GM19351 (cell line): ENCODE results near the gene MACROD1.

Source experiments
- ATAC-seq: cut with Tn5 transposase; IDR thresholded peaks from one replicate; pipeline ENCODE4 v1.9.1; 2021; ENCODE audit warnings: mild to moderate bottlenecking, moderate library complexity; ENCODE audit not compliant: unreplicated experiment

The MACROD1 gene

GRCh38 chr11:64038500-64038899, 127.4 kb downstream of the MACROD1 start:
- no peak for ATAC-seq

DNA sequence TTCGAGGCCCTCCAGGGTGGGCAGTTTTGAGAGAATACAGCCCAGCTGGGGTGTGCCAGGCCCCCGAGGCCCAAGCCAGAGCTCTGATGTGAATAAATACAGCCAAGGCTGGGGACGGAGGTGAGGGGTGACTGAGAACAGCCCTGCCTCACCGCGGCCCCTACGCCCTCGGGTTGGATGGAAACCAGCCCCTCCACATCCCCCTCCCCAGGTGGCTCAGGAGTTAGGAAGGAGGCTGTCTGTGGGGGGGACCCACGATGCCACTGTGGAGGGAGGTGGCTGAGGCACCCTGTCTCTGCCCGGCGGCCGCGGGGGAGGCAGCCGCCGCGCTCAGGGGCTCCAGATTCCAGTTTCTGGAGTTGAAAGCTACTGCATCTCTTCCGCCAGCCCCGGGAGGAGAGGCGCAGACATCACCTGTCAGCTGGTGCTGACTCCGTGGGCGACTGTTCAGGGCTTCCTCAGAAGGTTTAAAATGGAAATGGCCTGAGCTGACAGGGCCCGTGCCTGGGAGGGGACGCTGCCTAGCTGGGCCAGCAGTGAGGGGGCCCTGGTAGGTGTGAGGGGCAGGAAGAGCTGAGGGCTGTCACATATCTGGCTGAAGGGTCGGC, 128.8 kb downstream of the MACROD1 start:
- no peak for ATAC-seq

DNA sequence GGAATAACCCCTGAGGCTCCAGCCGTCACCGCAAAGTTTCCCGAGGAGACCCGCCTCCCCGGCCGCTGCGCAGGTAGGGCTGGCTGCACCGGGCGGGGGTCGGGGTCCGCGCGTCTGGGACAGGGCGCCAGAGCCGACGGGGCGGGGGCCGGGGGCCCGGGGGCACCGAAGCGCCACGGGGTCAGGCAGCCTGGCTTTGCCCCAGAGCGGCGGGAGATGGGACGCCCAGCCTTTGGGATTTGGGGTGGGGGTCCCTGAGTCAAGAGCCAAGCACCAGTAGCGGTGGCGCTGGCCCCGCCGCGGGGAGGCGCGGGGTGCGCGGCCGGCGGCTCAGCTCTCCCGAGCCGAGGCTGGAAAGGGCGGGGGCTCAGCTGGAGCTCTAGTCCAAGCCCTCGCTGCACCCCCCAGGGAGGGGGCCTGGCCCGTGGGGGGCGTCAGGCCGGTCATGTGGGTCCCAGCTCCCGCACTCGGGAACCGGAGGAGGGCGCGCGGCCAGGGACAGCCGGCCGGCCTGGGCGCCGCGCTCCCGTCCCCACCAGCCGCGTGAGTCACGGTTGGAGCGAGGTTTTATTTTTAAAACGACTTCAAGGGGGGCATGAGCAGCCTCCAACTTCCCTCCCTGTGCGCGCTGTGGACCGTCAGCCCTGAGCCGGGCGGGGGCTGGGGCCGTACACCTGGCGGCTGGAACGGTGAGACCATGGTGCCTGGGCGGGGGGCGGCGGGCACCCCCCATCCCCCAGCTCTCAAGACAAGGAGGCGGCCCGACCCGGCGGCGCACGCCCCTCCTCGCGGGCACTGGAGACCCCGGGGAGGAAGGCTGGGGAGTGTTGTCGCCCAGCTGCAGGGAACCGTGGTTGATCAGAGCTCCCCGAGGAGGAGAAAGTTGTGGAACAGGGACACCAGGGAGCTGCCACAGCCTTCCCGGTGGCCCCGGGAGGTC, 129.6 kb downstream of the MACROD1 start:
- no peak for ATAC-seq

- ATAC-seq: no peak
These were observed 130.3 kb downstream of the MACROD1 start, which contains the start of gene FLRT1 for GRCh38 chr11:64035576-64035975. FLRT1 (plus strand) TSS chr11:64035931; CDS start chr11:64116268, 80,337 bp downstream.

DNA sequence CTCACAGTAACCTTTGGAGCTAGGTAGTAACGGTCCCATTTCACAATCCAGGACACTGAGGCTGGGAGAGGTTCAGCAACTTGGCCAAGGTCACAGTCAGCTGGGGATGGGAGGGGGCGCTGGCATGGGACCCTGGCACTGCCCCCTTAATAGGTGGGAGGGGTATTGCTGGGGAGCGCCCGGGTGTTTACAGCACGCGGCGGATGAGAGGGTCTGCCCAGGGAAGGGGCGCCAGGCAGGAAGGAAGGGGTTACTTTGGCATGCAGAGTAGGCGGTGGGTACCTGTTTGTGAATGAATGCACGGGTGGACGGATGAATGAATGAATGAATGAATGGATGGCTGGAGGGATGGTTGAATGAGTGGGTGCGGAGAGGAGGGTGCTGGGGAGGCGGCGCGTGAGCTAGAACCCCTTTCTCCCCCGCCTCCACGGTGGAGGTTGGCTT, 130.8 kb downstream of the MACROD1 start:
- ATAC-seq: no peak

DNA sequence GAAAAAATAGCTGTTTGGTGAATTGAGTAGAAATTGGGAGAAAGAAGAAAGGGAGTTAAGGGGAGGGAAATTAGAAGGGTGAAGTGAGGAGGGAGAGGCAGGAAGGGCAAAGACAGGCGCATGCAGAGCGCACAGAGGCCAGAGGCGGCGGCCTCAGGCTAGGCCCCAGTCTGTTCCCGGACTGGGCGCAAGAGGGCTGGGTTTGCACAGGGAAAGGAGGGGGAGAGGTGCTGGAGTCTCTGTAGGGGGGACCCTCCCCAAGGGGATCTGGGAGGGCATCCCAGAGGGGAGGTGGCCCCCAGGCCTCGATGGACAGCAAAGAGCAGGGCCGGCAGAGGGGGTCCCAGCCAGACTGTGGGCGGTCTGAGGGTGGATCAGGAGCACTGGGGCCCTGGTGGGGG, 131.5 kb downstream of the MACROD1 start:
- no peak for ATAC-seq

DNA sequence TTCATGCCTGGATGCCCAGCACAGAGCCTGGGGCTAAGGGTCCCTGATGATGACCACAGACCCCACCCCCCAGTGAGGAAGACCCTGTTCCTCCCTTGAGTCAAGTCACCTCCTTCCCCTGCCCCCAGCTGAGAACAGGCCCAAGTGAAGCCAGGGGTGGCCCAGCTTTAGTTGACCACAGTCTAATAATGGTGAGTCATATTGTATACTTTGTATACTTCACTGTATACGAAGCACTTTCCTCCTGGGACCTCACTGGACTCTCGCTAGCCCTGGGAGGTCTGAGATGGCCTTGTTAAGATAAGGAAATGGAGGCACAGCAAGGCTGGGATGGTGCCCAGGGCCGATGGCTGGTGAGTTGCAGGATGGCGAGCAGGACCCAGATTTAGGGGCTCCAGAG, 133.9 kb downstream of the MACROD1 start:
- ATAC-seq: no peak

GRCh38 chr11:64031001-64031400, 134.9 kb downstream of the MACROD1 start:
- no peak for ATAC-seq

DNA sequence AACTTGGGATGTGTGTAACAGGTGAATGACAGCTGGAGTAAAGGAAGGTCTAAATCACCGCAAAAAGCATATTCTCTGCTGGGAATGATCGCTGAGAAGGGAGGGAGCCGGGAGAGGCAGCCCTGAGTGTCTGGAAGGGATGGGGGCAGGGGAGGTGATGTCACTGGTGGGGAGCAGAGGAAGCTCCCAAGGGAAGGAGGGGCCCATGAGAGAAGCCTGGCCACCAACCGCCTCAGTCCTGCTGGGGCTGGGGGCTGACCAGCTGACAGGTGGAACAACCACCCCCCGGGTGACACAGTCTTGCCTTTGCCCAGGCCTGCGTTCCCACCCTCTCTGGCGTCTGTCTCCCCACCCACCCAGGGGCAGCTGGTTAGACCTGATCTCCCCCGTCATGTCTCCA, 136.1 kb downstream of the MACROD1 start:
- no peak for ATAC-seq

DNA sequence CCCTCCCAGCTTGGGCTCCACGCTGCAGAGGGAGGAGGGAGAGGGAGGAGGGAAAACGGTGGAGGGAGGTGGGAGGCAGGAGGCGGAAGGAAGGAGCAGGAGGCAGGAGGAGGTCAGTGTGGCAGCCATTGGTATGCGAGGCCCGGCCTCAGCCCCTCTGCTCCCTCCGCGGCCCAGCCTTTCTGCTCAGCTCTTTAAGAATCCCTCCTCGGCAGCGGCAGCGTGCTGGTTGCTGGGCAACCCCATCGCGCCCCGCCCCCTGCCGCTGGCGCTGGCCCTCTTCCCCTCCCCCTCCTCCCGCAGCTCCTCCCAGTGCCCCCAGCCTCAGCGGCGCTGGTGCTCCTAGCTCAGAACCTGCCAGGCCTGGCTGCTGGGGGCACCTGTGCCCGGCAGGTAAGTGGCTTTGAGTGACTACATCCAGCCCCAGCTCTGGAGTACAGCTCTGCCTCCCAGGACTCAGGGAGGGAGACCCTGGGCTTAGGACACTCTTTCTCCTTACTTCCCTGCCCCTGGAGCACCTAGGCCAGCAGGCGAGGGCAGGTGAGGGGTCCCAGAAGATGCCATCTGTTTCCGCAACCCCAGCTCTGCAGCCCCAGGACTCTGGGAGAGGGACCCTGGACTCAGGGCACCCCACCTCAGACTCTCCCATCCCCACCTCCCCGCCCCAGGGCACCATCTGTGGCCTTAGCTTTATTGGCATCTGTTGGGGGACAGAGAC, 137.4 kb downstream of the MACROD1 start:
- ATAC-seq: no peak

DNA sequence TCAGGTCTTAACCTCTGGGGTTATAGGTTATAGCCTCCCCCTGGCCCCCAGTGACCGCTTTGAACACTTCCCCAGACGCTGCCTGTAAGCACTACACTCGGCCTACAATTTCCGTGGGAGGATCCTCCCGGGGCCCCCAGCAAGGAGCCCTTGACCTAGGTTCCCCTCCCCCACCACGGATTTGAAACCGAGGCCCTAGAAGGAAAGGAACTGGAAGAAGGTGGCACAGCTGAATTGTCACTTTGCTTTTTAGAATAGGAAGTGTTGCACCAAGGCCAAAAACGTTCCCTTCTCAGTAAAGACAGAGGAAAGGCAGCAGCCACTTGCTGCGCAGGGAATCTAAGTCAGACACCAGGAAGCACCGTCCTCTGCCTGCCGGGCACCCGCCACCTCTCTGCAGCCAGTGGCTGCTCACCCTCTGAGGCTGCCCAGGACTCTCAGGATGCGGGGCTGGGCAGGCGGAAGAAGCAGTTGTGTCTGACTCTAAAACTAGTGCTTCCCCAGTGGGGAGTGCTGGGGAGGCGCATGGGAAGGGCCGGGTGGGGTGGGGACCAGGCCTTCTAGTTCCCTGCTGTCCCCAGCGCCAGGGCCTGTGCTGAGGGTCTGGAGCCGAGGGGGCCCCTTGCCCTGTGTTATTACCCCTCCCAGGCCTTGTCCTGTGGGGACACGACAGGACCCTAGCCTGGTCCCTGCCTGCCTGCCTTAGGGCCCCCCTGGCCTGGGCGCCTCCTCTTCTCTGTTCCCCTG, 138.1 kb downstream of the MACROD1 start:
- ATAC-seq: no peak

GRCh38 chr11:64026575-64027205, 139.2 kb downstream of the MACROD1 start:
- no peak for ATAC-seq

GRCh38 chr11:64025205-64025604, 140.7 kb downstream of the MACROD1 start:
- ATAC-seq: no peak

GRCh38 chr11:64023712-64024710, 141.9 kb downstream of the MACROD1 start:
- ATAC-seq: no peak

- no peak for ATAC-seq
These were observed 143.7 kb downstream of the MACROD1 start for GRCh38 chr11:64022125-64022784.

GRCh38 chr11:64021757-64022093, 144.2 kb downstream of the MACROD1 start:
- ATAC-seq: no peak

GRCh38 chr11:64020976-64021756, 144.7 kb downstream of the MACROD1 start:
- ATAC-seq: no peak
